ENCODE measurements around the gene ADD1. TPM values are rescaled to one million over a fixed set of nuclear protein-coding genes. Genes with fewer than 3 reads are reported as not detected.

The ADD1 gene
- total RNA-seq, 4 donors from 2014 or later = 122 to 299 (median 196) TPM

DNA sequence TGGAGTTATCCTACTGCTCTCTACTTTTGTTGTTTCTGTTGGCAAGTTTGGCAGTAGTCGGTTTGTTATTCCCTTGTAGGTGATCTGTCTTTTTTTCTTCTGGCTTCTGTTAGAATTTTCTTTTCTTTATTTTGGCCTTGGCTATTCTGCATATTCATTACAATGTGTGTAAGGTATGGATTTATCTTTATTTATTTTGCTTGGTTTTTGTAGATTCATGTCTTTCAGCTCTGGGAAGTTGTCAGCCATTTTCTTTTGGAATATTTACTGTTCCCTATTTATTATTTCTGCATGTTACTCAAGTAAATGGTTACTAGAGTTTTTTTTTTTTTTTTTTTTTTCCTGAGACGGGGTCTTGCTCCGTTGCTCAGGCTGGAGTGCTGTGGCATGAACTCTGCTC lies 12.6 kb downstream of the ADD1 start:
- Histone ChIP-seq H3K27ac (no peak overlapping the region), H3K4me3 (no peak overlapping the region), H3K36me3 (peaks cover 8% of the 10 kb centered on the region), H3K9me3 (no peaks in the 10 kb centered on the region), H3K4me1 (peaks cover 56% of the 10 kb centered on the region), H3K27me3 (no peaks in the 10 kb centered on the region)
- TF ChIP-seq EP300 (IDR thresholded peaks at IDR 0.05) = no peak
- TF ChIP-seq POLR2A (IDR thresholded peaks at IDR 0.05) = no peak
- no peak for TF ChIP-seq CTCF (IDR thresholded peaks at IDR 0.05)
- TF ChIP-seq POLR2AphosphoS5 (IDR thresholded peaks at IDR 0.05) = no peak
- DNase-seq (ENCODE audit: low spot score in 2 of 2) = no peak
- WGBS = 97% methylated on average over 3 of the region's 3 CpGs

- H3K4me3 ChIP-seq = no peak overlapping the region
- no peak for DNase-seq (ENCODE audit: low spot score in 2 of 2)
- peaks cover 8% of the 10 kb centered on the region for H3K36me3 ChIP-seq
- H3K27ac ChIP-seq = no peak overlapping the region
- no peaks in the 10 kb centered on the region for H3K9me3 ChIP-seq
- H3K27me3 ChIP-seq = no peaks in the 10 kb centered on the region
- no peak for TF ChIP-seq EP300 (IDR thresholded peaks at IDR 0.05)
- TF ChIP-seq CTCF (IDR thresholded peaks at IDR 0.05) = no peak
- no peak for TF ChIP-seq POLR2AphosphoS5 (IDR thresholded peaks at IDR 0.05)
- no peak for TF ChIP-seq POLR2A (IDR thresholded peaks at IDR 0.05)
- H3K4me1 ChIP-seq = peaks cover 62% of the 10 kb centered on the region
- WGBS = 95% methylated on average over 5 of the region's 5 CpGs
These were observed 13.8 kb downstream of the ADD1 start for GRCh38 chr4:2857349-2857927.

- no peak for TF ChIP-seq CTCF (IDR thresholded peaks at IDR 0.05)
- no peak for TF ChIP-seq POLR2A (IDR thresholded peaks at IDR 0.05)
- no peak for TF ChIP-seq EP300 (IDR thresholded peaks at IDR 0.05)
- no peak for TF ChIP-seq POLR2AphosphoS5 (IDR thresholded peaks at IDR 0.05)
- Histone ChIP-seq H3K27me3 (no peaks in the 10 kb centered on the region), H3K9me3 (no peaks in the 10 kb centered on the region), H3K4me3 (no peak overlapping the region), H3K27ac (peak overlapping the region; percentile 37), H3K4me1 (peaks cover 63% of the 10 kb centered on the region), H3K36me3 (peaks cover 5% of the 10 kb centered on the region)
- no peak for DNase-seq (ENCODE audit: low spot score in 2 of 2)
- 60% methylated on average over 7 of the region's 7 CpGs for WGBS
These were observed 15.0 kb downstream of the ADD1 start for GRCh38 chr4:2858451-2859217.

DNA sequence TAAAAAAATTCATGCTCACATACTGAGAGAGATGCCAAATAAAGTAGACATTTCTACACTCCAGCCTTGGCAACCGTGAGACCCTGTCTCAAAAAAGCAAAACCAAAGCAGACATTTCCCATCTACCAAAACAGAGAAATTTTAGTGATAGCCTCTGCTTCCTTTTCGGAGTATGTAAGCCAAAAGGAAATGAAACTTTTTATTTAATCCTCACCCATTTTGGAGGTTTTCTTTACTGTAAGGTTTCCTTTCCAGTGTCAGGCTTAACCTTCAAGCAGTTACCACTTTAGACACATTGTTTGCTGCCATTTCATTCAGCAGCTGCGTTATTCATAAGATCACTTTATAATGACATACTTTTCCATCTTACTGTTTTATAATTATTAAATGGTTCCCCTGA lies 15.9 kb downstream of the ADD1 start:
- Histone ChIP-seq H3K4me3 (no peak overlapping the region), H3K36me3 (no peaks in the 10 kb centered on the region), H3K27me3 (no peaks in the 10 kb centered on the region), H3K4me1 (peaks cover 66% of the 10 kb centered on the region), H3K27ac (no peak overlapping the region), H3K9me3 (no peaks in the 10 kb centered on the region)
- no peak for DNase-seq (ENCODE audit: low spot score in 2 of 2)
- TF ChIP-seq POLR2A (IDR thresholded peaks at IDR 0.05) (no peak), EP300 (IDR thresholded peaks at IDR 0.05) (no peak), POLR2AphosphoS5 (IDR thresholded peaks at IDR 0.05) (no peak), CTCF (IDR thresholded peaks at IDR 0.05) (no peak)
- 70% methylated on average over 3 of the region's 3 CpGs for WGBS

Data from suprapubic skin (tissue), 4 donors.